LNCaP clone FGC (cell line): ENCODE data around the gene STAP1.
"Not testable (repeated sequence)": the region's sequence is repeated elsewhere in the genome, so short reads cannot be mapped to it uniquely, and the experiment has no call there.

Experiments
- DNase-seq: peaks from one replicate; pipeline ENCODE4 v3.0.0-alpha.2; 2011; ENCODE audit warnings: low read depth
- H3K4me3 ChIP-seq: 2 replicates; pipeline ENCODE4 v1.5.1; 2011; ENCODE audit warnings: mild to moderate bottlenecking, low read depth, low read length, control low read depth
- TF ChIP-seq, protein P1 (sequence below): IDR thresholded peaks from 2 replicates; pipeline ENCODE4 v1.5.1; 2012; ENCODE audit warnings: mild to moderate bottlenecking; ENCODE audit not compliant: control insufficient read depth, insufficient read depth; ENCODE audit errors: extremely low read depth

The STAP1 gene

DNA sequence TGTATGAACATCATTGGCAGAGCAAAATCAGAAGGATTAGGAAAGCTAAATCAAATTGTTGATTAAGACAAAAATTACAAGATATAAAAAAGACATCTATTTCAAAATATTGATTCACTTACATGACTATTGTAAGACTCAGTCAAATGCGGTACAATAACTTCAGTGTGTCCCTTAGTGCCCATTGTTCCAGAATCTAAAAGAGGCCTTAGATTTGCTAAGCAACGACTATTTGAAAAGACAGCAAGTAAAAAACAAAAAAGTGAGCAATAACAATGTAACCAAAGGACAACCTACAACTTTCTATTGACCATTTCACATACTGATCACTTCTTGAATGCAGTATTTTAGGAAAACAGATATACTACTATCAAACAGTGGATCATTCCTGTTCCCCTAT lies 76.8 kb downstream of the STAP1 start:
- TF ChIP-seq, protein P1, sequence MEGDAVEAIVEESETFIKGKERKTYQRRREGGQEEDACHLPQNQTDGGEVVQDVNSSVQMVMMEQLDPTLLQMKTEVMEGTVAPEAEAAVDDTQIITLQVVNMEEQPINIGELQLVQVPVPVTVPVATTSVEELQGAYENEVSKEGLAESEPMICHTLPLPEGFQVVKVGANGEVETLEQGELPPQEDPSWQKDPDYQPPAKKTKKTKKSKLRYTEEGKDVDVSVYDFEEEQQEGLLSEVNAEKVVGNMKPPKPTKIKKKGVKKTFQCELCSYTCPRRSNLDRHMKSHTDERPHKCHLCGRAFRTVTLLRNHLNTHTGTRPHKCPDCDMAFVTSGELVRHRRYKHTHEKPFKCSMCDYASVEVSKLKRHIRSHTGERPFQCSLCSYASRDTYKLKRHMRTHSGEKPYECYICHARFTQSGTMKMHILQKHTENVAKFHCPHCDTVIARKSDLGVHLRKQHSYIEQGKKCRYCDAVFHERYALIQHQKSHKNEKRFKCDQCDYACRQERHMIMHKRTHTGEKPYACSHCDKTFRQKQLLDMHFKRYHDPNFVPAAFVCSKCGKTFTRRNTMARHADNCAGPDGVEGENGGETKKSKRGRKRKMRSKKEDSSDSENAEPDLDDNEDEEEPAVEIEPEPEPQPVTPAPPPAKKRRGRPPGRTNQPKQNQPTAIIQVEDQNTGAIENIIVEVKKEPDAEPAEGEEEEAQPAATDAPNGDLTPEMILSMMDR: no peak
- no peak overlapping the region for H3K4me3 ChIP-seq

GRCh38 chr4:67636978-67637377 lies 78.5 kb downstream of the STAP1 start:
- not testable (repeated sequence) for H3K4me3 ChIP-seq, DNase-seq

More for the DNA sequence above, 76.8 kb downstream of the STAP1 start:
- DNase-seq: no peak

DNA sequence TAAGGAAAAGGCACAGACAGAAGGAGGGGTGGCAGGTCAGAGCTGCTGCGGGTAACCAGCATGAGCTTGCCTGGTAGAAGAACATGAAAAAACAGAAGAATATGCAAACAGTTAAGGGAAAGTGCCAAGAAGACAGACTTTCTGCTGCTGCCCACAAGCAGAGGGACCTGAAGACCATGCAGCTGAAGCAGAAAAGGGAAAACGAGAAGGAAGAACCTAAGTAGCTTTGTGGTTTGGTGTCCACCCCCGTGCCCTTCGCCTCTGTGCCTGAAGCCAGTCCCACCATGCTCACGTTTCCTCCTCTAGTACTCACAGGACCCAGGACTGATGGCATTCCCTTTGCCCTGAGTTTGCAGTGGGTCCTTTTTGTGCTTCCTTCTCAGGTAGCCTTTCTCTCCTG lies 79.6 kb downstream of the STAP1 start:
- no peak for DNase-seq
- TF ChIP-seq, protein P1: no peak
- H3K4me3 ChIP-seq: no peak overlapping the region

GRCh38 chr4:67651536-67651935 lies 93.0 kb downstream of the STAP1 start:
- TF ChIP-seq, protein P1: no peak
- DNase-seq: no peak
- H3K4me3 ChIP-seq: no peak overlapping the region
